BJ (cell line): ENCODE results near the gene FAM107B. TPM values are rescaled to one million over a fixed set of nuclear protein-coding genes. Genes with fewer than 3 reads are reported as not detected.
A peak's percentile ranks its signal among the peaks of the same experiment; 100 is the strongest.

Source experiments
- CTCF ChIA-PET: fragments of 350-600 bp; formaldehyde crosslinking; extraction: SDS; loops from one replicate; lab custom pipeline; 2021; ENCODE audit warnings: antibody characterized with exemption, inconsistent platforms; lab: Yijun Ruan, JAX
- POLR2A ChIA-PET: fragments of 300-600 bp; sonication (Branson Sonifier 250); formaldehyde crosslinking; extraction: SDS; loops from one replicate; lab custom pipeline; 2021; ENCODE audit warnings: antibody characterized with exemption; lab: Charles Lee
- DNase-seq: peaks from one replicate; pipeline ENCODE4 v3.0.0-alpha.2; 2011; ENCODE audit warnings: low read depth
- H3K27me3 ChIP-seq: 2 replicates; pipeline ENCODE4 v1.6.0; 2011; ENCODE audit warnings: low read length; ENCODE audit not compliant: control insufficient read depth, insufficient read depth
- H3K36me3 ChIP-seq: 2 replicates; pipeline ENCODE4 v1.5.1; 2011; ENCODE audit warnings: low read length; ENCODE audit not compliant: control insufficient read depth, insufficient read depth
- H3K4me3 ChIP-seq: 2 replicates; pipeline ENCODE4 v1.5.1; 2011; ENCODE audit warnings: low read depth, mild to moderate bottlenecking, control low read depth, low read length
- CTCF ChIP-seq: IDR thresholded peaks from 2 replicates; pipeline ENCODE4 v1.5.1; 2011; ENCODE audit warnings: low read depth, mild to moderate bottlenecking, control low read depth, inconsistent platforms, low read length, moderate library complexity; ENCODE audit not compliant: insufficient read depth
- polyA plus RNA-seq: library from polyadenylated mRNA; depleted of rRNA; stranded (reverse); fragments of >200 nt; gene quantifications from 2 replicates; pipeline ENCODE4 v1.2.3, GENCODE V29; 2011

FAM107B gene
- polyA plus RNA-seq, 1 experiment = 11.3 TPM

GRCh38 chr10:14617852-14618251 is 156.8 kb downstream of the FAM107B start:
- Histone ChIP-seq H3K4me3 (no peak overlapping the region), H3K27me3 (no peaks in the 10 kb centered on the region), H3K36me3 (no peaks in the 10 kb centered on the region)
- no peak for DNase-seq
- CTCF ChIA-PET = interaction anchor here (1.0 kb wide), 1 partner anchor 16 kb away, joined by 3 read pairs; no protein-coding TSS in a partner anchor
- peak; percentile 40; the same call in 1 of the 2 replicates for TF ChIP-seq CTCF
- POLR2A ChIA-PET = no interaction called here

GRCh38 chr10:14616955-14617730 is 157.6 kb downstream of the FAM107B start:
- CTCF ChIA-PET = interaction anchor here (0.7 to 1.0 kb wide), 2 partner anchors 17 to 266 kb away, joined by 3 read pairs; no protein-coding TSS in a partner anchor
- Histone ChIP-seq H3K4me3 (no peak overlapping the region), H3K27me3 (no peaks in the 10 kb centered on the region), H3K36me3 (no peaks in the 10 kb centered on the region)
- no peak for TF ChIP-seq CTCF
- DNase-seq = no peak
- POLR2A ChIA-PET = no interaction called here

DNA sequence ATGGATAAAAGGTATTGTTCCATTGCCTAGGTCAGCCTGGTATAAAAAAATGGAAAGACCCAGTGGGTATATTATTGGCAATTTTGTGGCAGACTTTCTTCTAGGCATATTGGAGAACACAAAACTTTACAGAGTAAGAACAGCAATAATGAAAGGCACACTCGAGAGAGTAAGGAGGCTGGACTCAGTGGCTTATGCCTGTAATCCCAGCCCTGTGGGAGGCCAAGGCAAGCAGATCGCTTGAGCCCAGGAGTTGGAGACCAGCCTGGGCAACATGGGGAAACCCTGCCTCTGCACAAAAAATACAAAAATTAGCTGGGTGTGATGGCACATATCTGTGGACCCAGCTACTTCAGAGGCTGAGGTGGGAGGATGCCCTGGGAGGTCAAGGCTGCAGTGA is 158.2 kb downstream of the FAM107B start:
- TF ChIP-seq CTCF = no peak
- H3K4me3 ChIP-seq = no peak overlapping the region
- no peak for DNase-seq
- ChIA-PET CTCF (interaction anchor here (0.7 to 1.1 kb wide), 2 partner anchors 35 to 267 kb away, joined by 3 read pairs; no protein-coding TSS in a partner anchor), POLR2A (no interaction called here)
- H3K36me3 ChIP-seq = no peaks in the 10 kb centered on the region
- no peaks in the 10 kb centered on the region for H3K27me3 ChIP-seq

DNA sequence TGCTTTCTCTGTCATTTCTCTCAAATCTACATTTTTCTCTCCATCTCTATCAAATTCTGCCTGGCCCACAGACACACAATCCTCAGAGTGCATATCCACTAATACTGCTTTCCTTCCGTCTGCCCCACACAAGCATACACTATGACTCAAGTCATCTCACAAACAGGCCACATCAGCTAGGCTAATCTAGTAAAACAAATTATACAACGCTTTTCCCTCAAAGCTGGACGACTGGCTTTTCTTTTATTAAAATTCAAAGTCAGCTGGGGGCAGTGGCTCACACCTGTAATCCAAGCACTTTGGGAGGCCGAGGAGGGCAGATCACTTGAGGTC is 161.1 kb downstream of the FAM107B start:
- no peaks in the 10 kb centered on the region for H3K36me3 ChIP-seq
- TF ChIP-seq CTCF = no peak
- no peaks in the 10 kb centered on the region for H3K27me3 ChIP-seq
- POLR2A ChIA-PET = no interaction called here
- CTCF ChIA-PET = no interaction called here
- H3K4me3 ChIP-seq = no peak overlapping the region
- no peak for DNase-seq

- ChIA-PET POLR2A (no interaction called here), CTCF (no interaction called here)
- Histone ChIP-seq H3K36me3 (no peaks in the 10 kb centered on the region), H3K4me3 (no peak overlapping the region), H3K27me3 (no peaks in the 10 kb centered on the region)
- no peak for DNase-seq
- no peak for TF ChIP-seq CTCF
Measured at GRCh38 chr10:14612873-14613587, 161.7 kb downstream of the FAM107B start.
